SH-SY5Y (cell line): ENCODE results near the gene OR6B3.

Source experiments
- GATA2 ChIP-seq: IDR thresholded peaks from 2 replicates; pipeline ENCODE4 v1.6.1; 2011; ENCODE audit warnings: mild to moderate bottlenecking, low read depth, low read length
- GATA3 ChIP-seq: IDR thresholded peaks from 2 replicates; pipeline ENCODE4 v1.6.1; 2011; ENCODE audit warnings: low read depth, mild to moderate bottlenecking, low read length, moderate library complexity

The OR6B3 gene

GRCh38 chr2:240053173-240054155, at the start of gene OR6B3:
Gene OR6B3 (minus strand): TSS chr2:240053521.
- TF ChIP-seq GATA2 (no peak), GATA3 (no peak)

GRCh38 chr2:240098349-240098748, 45.0 kb upstream of the OR6B3 start:
- TF ChIP-seq GATA2, result no peak
- no peak for TF ChIP-seq GATA3

DNA sequence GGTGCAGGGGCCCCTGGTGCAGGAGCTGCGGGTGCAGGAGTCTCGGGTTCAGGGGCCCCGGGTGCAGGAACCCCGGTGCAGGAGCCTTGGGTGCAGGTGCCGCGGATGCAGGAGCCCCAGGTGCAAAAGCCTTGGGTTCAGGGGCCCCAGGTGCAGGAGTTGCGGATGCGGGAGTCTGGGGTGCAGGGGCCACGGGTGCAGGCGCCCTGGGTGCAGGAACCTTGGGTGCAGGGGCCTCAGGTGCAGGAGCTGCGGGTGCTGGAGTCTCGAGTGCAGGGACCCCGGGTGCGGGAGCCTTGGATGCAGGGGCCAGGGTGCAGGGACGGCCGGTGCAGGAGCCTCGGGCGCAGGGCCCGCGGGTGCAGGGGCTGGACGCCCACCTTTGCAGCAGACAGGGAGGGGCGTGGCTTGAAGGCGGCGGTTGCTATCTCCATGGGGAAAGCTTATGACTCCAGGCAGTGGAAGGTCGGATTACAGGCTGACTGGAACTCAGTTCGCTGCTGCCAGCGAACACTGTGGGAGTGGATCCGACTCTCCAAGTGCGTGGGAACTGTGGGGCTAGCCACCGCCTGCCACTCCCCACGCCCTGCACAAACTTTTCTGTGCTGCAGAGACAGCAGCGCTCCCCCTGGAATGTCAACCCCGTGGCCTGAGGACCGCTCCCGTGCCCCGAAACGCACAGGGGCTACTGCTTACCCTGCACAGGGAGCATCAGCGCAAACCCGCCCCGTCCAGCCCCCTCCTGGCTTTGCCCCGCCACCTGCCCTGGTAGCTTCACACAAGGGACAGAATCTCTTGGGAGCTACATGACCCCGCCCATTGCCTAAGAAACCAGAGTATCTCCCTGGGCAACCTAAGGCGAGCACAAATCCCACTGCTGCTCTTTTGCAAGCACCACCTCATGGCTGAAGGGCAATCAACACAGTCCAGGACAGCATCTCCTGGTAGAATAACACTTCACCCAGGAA, 42.5 kb upstream of the OR6B3 start:
- TF ChIP-seq GATA3 (no peak), GATA2 (no peak)

DNA sequence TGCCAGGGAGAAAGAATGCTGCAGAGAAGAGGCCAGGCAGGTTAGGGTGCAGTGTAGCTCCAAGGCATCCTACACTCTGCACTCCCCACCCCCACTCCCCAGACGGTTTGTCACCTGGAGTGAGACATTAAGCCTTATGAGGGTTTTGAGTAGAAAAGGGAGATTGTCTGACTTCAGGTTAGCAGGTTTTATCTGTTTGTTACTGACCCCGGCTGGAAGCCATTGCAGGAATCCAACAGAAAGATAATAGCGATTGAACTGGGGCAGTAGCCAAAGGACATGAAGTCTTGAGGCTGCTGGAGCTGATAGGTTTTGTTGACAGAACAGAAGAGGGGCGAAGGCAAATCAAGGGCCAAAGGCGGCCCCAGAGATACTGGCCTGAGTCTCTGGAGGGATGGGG, 36.0 kb upstream of the OR6B3 start:
- TF ChIP-seq GATA3, result no peak
- no peak for TF ChIP-seq GATA2

- no peak for TF ChIP-seq GATA2
- TF ChIP-seq GATA3, result no peak
Observed at GRCh38 chr2:240086563-240086962, 33.2 kb upstream of the OR6B3 start.

DNA sequence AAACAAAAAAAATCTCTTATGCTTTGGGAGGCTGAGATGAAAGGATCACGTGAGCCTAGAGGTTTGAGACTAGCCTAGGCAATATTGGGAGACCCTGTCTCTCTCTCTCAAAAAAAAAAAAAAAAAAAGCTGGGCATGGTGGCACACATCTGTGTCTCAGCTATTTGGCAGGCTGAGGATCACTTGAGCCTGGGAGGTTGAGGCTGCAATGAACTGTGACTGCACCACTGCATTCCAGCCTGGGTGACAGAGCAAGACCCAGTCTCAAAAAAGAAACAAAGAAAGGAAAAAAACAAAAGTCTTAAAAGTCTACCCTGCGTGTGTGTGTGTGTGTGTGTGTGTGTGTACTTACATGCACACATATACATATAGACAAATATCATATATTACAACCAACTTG, 25.3 kb upstream of the OR6B3 start:
- TF ChIP-seq GATA2 (no peak), GATA3 (no peak)

- TF ChIP-seq GATA2, result no peak
- no peak for TF ChIP-seq GATA3
Observed at GRCh38 chr2:240077442-240077841, 24.1 kb upstream of the OR6B3 start.

GRCh38 chr2:240074545-240074944, 21.2 kb upstream of the OR6B3 start:
- TF ChIP-seq GATA3 (peak; percentile 78), GATA2 (peak; percentile 86)

DNA sequence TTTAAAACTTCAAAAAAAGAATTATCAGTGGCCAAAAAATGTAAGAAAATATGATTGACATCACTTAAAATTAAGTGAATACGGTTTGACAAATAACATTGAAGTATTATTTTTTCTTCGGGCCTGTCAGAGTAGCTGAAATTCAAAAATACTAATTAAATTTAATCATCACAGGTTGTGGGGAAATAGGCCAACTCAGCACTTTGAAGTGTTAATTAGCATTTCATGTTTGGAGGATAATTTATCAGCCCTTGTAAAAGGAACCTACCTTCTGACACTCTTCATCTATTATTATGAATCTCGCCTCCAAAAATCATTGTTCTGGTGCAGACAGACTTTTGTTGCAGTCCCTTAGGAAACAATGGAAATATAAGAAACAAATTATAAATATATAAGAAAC, 17.6 kb upstream of the OR6B3 start:
- TF ChIP-seq GATA2 (no peak), GATA3 (no peak)

GRCh38 chr2:240069829-240070228, 16.5 kb upstream of the OR6B3 start:
- TF ChIP-seq GATA2, result no peak
- no peak for TF ChIP-seq GATA3

- TF ChIP-seq GATA2 (no peak), GATA3 (no peak)
Observed at GRCh38 chr2:240068193-240068592, 14.9 kb upstream of the OR6B3 start.

DNA sequence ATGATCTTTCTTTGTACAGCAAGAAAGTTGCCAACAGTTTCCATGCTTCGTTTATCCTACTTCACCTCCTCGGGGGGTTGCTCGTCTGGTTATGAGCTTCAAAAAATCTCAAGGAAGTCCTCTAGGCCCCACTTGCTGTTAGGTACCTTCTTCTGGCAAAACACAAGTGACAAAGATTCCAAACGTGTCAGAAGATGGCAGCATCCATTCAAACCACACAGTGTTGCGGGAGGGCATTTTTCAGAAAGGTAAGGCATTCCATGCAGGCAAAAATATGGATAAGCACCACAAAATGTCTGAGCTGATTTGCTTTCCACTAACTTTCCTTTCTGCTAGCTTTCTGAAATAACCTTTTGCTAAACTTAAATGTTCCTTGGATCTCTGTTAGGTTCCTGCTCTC, 13.2 kb upstream of the OR6B3 start:
- no peak for TF ChIP-seq GATA3
- no peak for TF ChIP-seq GATA2

DNA sequence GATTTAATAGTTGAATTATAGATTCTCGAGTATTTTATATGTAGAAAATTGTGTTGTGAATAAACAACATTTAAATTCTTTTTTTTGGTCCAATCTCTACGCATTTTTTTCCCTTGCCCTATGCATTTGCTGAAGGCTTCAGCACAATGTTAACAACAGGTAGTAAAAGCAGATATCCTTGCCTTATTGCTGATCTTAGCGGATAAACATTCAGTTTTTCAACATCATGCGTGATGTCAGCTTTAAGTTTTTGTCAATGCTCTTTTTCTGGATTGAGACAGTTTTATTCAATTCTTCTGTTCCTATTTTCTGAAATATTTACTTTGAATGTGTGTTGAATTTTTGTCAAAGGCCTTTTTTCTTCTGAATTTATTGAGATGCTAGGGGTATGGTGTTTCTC, 11.6 kb upstream of the OR6B3 start:
- TF ChIP-seq GATA3 (no peak), GATA2 (no peak)

DNA sequence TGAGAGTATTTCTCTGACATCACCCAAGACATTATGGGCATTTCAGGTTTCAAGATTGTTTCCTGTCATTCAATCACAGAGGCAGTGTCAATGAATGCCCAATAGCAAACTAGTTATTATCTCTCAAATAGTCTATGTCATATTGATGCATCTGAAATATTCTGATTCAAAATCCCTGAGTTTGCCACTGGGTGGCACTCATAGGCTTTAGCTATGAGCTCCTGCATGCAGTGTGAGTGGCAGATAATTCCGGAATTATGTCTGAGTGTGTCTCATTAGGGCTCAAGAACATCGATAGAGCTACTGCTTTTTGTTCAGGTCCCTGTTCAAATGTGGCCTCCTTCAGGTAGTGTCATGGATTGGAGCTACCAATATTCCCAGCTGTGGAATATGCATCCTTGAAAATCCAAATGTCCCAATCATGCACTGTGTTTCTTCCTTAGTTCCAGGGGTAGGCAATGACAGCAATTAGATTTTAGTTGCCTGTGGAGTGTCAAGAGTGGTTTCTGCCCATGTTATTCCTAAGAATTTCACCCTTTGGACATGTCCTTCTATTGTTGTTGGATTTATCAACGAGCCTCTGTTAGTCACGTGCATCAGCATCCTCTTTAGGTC, 7.8 kb upstream of the OR6B3 start:
- TF ChIP-seq GATA2 (no peak), GATA3 (no peak)

GRCh38 chr2:240056678-240057077, 3.4 kb upstream of the OR6B3 start:
- TF ChIP-seq GATA3, result no peak
- TF ChIP-seq GATA2, result no peak
